ENCODE data around the gene SPRN. TPM values are rescaled to one million over a fixed set of nuclear protein-coding genes. Genes with fewer than 3 reads are reported as not detected.

SPRN gene
- total RNA-seq, 1 donor, result 0.18 TPM

DNA sequence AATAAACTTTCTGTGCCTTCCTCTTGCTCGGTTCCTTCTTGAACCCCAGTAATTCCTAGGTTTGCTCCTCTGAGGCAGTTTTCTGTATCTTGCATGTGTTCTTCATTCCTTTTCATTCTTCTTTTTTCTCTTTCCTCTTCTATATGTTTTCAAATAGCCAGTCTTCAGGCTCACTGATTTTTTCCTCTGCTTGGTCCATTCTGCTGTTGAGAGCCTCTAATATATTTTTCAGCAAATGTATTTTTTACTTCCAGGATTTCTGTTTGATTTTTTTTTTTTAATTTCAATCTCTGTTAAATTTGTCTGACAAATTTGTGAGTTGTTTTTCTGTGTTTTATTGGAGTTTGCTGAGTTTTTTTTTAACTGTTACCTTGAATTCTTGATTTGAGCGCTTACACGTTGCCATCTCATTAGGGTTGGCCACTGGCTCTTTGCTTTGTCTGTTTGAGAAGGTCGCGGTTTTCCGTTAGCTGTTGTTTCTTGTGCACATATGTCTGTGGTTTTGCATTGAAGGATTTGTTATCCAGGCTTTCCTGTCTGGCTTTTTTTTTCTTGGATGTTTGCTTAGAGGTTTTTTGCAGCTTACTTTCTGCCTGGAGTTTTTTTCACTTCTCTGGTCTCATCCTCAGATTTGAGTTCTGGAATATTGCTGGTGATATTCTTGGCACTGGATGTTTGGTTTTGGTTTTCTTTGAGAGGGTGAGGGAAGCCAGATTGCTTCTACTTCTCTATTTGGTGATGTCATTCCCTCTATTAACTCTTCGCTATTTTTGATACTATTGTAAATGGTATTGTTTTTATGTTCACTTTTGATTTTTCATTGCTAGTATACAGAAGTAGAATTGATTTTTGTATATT is 12.7 kb downstream of the SPRN start:
- no peak for DNase-seq (ENCODE audit: low read depth)
- TF ChIP-seq, protein P1, sequence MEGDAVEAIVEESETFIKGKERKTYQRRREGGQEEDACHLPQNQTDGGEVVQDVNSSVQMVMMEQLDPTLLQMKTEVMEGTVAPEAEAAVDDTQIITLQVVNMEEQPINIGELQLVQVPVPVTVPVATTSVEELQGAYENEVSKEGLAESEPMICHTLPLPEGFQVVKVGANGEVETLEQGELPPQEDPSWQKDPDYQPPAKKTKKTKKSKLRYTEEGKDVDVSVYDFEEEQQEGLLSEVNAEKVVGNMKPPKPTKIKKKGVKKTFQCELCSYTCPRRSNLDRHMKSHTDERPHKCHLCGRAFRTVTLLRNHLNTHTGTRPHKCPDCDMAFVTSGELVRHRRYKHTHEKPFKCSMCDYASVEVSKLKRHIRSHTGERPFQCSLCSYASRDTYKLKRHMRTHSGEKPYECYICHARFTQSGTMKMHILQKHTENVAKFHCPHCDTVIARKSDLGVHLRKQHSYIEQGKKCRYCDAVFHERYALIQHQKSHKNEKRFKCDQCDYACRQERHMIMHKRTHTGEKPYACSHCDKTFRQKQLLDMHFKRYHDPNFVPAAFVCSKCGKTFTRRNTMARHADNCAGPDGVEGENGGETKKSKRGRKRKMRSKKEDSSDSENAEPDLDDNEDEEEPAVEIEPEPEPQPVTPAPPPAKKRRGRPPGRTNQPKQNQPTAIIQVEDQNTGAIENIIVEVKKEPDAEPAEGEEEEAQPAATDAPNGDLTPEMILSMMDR (IDR thresholded peaks at IDR 0.05; ENCODE audit: insufficient read depth, low read length), result no peak
- no peak overlapping the region for H3K4me3 ChIP-seq (ENCODE audit: low read depth, low read length)

DNA sequence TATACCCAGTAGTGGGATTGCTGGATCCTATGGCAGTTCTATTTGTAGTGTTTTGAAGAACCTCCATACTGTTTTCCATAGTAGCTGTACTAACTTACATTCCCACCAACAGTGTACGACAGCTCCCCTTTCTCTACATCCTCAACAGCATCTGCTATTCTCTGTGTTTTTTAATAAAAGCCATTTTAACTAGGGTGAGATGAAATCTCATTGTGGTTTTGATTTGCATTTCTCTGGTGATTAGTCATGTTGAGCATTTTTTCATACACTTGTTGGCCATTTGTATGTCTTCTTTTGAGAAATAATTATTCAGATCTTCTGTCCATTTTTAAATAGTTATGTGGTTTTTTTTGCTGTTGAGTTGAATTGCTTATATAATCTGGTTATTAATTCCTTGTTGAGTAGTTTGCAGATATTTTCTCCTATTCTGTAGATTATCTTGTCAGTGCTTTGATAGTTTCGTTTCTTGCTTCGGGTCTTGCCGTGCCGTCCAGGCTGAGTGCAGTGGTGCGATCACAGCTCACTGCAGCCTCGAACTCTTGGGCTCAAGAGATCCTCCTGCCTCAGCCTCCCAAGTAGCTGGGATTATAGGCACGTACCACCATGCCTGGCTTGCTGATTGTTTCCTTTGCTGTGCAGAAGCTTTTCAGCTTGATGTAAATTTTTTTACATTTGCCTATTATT is 18.4 kb downstream of the SPRN start:
- TF ChIP-seq, protein P1 (IDR thresholded peaks at IDR 0.05; ENCODE audit: insufficient read depth, low read length), result no peak
- DNase-seq (ENCODE audit: low read depth), result peak; percentile 7
- no peak overlapping the region for H3K4me3 ChIP-seq (ENCODE audit: low read depth, low read length)

DNA sequence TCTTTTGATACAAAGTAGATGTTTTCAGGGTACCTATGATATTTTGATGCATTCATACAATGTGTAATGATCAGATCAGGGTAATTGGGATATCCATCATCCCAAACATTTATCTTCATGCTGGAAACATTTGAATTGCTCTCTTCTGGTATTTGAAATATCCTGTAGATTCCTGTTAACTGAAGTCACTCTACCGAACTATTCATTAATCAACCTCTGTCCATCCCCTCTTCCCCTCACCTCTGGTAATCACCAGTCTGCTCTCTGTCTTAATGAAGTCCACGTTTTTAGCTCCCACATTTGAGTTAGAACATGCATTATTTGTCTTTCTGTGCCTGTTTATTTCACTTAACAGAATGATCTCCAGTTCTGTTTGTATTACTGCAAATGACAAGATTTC is 19.2 kb downstream of the SPRN start:
- no peak for DNase-seq (ENCODE audit: low read depth)
- no peak overlapping the region for H3K4me3 ChIP-seq (ENCODE audit: low read depth, low read length)
- TF ChIP-seq, protein P1 (IDR thresholded peaks at IDR 0.05; ENCODE audit: insufficient read depth, low read length), result no peak

DNA sequence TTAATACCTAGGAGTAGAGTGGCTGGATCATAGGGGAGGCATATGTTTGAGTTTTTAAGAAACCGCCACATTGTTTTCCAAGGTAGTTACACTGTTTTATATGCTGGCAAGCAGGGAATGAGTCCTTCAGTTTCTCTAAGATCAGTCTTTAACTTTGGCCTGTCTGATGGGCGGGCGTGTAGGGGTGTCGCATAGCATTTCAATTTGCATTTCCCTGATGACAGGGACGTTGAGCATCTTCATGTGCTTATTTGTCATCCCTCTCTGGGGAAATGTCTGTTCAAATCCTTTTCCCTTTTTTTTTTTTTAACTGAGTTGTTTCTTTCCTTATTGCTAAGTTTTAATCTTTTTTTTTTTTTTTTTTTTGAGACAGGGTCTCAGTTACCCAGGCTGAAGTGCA is 20.6 kb downstream of the SPRN start:
- TF ChIP-seq, protein P1 (IDR thresholded peaks at IDR 0.05; ENCODE audit: insufficient read depth, low read length), result no peak
- H3K4me3 ChIP-seq (ENCODE audit: low read depth, low read length), result no peak overlapping the region
- DNase-seq (ENCODE audit: low read depth), result no peak

DNA sequence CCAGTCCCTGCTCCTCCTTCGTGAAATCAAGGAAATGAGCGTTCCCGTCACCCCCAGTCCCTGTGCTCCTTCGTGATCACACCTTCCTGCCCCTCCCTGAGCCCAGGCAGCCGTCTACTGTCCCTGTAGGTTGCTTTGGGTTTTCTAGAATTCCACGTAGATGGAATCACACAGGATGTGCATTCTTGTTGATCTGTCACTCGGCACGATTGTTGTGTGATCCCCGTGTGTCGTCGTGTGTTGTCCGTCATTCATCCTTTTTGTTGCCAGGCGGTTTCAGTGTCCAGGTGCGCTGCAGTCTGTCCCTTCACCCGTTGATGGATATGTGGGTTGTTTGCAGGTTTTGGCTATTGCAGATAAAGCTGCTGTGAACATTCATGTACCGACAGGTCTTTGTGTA is 21.1 kb downstream of the SPRN start:
- DNase-seq (ENCODE audit: low read depth), result no peak
- H3K4me3 ChIP-seq (ENCODE audit: low read depth, low read length), result no peak overlapping the region
- TF ChIP-seq, protein P1 (IDR thresholded peaks at IDR 0.05; ENCODE audit: insufficient read depth, low read length), result no peak

DNA sequence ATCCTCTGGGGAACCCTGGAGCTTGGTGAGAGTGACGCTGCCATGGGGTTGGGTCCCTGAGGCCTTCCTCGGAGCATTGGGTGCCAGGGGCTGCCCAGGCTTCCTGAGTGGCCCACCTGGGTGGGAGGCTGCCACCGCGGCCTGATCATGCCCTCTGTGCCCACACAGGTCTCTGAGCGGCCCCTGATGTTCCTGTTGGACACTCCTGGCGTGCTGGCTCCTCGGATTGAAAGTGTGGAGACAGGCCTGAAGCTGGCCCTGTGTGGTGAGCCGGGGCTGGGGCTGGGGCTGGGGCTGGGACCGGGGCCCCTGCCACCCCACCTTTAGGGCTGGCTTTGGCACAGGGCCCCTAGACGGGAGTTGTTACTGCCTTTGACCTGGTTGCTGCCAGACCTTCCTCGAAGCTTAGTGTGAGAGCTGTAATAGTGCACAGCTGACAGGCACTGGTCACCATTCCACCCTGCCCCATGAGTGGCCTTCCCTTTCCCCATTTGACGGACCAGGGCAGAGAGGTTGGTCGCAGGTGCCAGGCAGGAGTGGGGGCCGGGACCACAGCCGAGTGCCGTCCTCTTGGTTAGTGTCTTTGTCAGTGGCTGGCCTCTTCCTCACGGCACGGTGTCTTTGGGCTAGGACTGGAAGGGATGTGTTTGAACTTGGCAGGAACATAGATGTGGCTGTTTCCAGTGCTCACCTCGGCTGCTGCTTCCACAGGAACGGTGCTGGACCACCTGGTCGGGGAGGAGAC is 22.3 kb downstream of the SPRN start:
- TF ChIP-seq, protein P1 (IDR thresholded peaks at IDR 0.05; ENCODE audit: insufficient read depth, low read length), result no peak
- no peak for DNase-seq (ENCODE audit: low read depth)

More for the DNA sequence above, 22.3 kb downstream of the SPRN start:
- no peak overlapping the region for H3K4me3 ChIP-seq (ENCODE audit: low read depth, low read length)

Measured in fibroblast of the aortic adventitia (primary cell).